Fibroblast of lung (primary cell): ENCODE data around the gene PFN3.

Experiments used
- EZH2 ChIP-seq: IDR thresholded peaks from 2 replicates; pipeline ENCODE4 v1.5.1; 2012; ENCODE audit warnings: low read length, control low read depth, mild to moderate bottlenecking; ENCODE audit errors: missing control alignments
- TF ChIP-seq, protein P1 (sequence below), 2 donors: IDR thresholded peaks in 1 of 2; conservative IDR thresholded peaks in 1 of 2; 1 replicate in 1 of 2; 2 replicates in 1 of 2; pipeline ENCODE4 v1.5.1; 2011 to 2012; ENCODE audit warnings: low read length in 2 of 2, control low read depth in 1 of 2, inconsistent platforms in 1 of 2, low read depth in 1 of 2, mild to moderate bottlenecking in 1 of 2

DNA sequence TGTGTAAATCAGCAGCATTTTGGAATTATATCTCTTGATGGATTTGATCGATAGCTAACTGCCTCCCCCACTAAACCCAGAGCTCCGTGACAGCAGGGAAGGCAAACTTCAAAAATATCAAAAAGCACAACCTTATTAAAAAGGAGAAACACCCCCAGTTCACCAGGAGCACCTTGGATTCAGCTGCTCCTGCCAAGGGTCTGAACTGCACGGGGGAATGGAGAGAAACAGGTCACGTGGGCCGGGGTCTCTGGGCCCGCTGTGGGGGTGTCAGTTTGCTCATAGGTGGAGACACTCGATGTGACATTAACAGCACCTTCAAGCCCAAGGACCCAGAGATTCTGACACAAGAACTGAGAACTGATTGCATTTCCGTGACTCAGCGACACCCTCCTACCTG, 17.3 kb downstream of the PFN3 start:
- TF ChIP-seq, protein P1, sequence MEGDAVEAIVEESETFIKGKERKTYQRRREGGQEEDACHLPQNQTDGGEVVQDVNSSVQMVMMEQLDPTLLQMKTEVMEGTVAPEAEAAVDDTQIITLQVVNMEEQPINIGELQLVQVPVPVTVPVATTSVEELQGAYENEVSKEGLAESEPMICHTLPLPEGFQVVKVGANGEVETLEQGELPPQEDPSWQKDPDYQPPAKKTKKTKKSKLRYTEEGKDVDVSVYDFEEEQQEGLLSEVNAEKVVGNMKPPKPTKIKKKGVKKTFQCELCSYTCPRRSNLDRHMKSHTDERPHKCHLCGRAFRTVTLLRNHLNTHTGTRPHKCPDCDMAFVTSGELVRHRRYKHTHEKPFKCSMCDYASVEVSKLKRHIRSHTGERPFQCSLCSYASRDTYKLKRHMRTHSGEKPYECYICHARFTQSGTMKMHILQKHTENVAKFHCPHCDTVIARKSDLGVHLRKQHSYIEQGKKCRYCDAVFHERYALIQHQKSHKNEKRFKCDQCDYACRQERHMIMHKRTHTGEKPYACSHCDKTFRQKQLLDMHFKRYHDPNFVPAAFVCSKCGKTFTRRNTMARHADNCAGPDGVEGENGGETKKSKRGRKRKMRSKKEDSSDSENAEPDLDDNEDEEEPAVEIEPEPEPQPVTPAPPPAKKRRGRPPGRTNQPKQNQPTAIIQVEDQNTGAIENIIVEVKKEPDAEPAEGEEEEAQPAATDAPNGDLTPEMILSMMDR (conservative IDR thresholded peaks at IDR 0.05 in 1 of 2, IDR thresholded peaks at IDR 0.05 in 1 of 2; ENCODE audit: low read depth in 1 of 2, low read length in 2 of 2): no peak
- TF ChIP-seq EZH2: no peak
